Stimulated activated effector memory CD8-positive, alpha-beta T cell treated with anti-CD3 and anti-CD28 coated beads, Interleukin-12 subunit alpha, Interleukin-12 subunit beta, amount 100 ng/mL, for 72 hours (primary cell): ENCODE measurements around the gene ARPC4.
A peak's percentile ranks its signal among the peaks of the same experiment; 100 is the strongest.
"Not testable (repeated sequence)": the region's sequence is repeated elsewhere in the genome, so short reads cannot be mapped to it uniquely, and the experiment has no call there.

Source experiments
- ATAC-seq: fragments of 150-1000 bp; cut with Tn5 transposase; 2 replicates; pipeline ENCODE4 v1.10.0; 2021
- DNase-seq, 2 donors: peaks; one replicate each; pipeline ENCODE4 v3.0.0; 2021 to 2022; ENCODE audit warnings: low spot score in 2 of 2
- H3K27ac Mint-ChIP-seq: one replicate; pipeline ENCODE4 v1.8.0; 2022; ENCODE audit warnings: mild to moderate bottlenecking, mixed read lengths
- H3K36me3 Mint-ChIP-seq: one replicate; pipeline ENCODE4 v1.8.0; 2022; ENCODE audit warnings: mild to moderate bottlenecking, mixed read lengths
- H3K4me1 Mint-ChIP-seq: one replicate; pipeline ENCODE4 v1.8.0; 2022; ENCODE audit warnings: mixed read lengths
- H3K4me3 Mint-ChIP-seq: one replicate; pipeline ENCODE4 v1.8.0; 2022; ENCODE audit warnings: mild to moderate bottlenecking, mixed read lengths
- H3K9me3 Mint-ChIP-seq: one replicate; pipeline ENCODE4 v1.8.0; 2022; ENCODE audit warnings: mixed read lengths

Gene ARPC4

DNA sequence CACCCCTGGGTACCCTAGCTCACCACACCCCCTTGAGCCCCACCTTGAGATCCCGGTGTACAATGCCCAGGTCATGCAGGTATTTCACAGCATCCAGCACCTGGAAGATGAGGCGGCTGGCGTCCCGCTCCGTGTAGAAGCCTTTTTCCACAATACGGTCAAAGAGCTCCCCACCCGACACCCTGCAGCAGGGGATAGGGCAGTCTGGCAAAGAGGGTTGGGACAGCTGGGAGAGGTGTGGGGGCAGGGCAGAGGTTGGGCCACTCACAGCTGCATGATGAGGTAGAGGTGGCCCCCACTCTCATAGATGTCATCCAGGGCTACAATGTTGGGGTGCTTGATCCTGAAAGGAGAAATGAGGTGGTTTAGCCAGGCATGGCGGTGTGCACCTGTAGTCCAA is 30.0 kb upstream of the ARPC4 start:
- no peaks in the 10 kb centered on the region for H3K9me3 Mint-ChIP-seq
- DNase-seq = no peak
- peaks cover 98% of the 10 kb centered on the region for H3K36me3 Mint-ChIP-seq
- peak; percentile 26 for ATAC-seq
- no peak overlapping the region for H3K4me3 Mint-ChIP-seq
- no peak overlapping the region for H3K27ac Mint-ChIP-seq
- peaks cover 39% of the 10 kb centered on the region for H3K4me1 Mint-ChIP-seq

DNA sequence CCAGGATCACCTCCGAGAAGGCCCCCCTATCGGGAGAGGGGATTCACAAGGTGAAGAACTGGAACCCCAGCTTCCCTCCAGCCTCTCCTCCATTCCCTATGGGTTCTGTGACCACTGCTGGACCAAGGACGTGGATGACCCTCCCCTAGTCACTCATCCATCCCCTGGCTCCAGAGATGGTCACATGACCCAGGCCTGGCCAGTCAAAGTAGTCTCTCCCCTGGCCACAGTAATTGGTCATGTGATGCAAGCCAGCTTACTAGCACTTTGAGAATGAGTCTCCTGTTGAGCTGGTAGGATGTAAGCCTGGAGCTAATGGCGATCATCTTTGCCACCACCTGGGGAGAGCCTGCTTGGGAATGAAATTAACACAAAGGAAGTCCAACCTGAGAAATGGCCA is 27.0 kb upstream of the ARPC4 start:
- Mint-ChIP-seq H3K36me3 (peaks cover 84% of the 10 kb centered on the region), H3K4me3 (no peak overlapping the region), H3K4me1 (peaks cover 54% of the 10 kb centered on the region), H3K9me3 (no peaks in the 10 kb centered on the region), H3K27ac (peak overlapping the region; percentile 74)
- DNase-seq = no peak
- ATAC-seq = no peak

DNA sequence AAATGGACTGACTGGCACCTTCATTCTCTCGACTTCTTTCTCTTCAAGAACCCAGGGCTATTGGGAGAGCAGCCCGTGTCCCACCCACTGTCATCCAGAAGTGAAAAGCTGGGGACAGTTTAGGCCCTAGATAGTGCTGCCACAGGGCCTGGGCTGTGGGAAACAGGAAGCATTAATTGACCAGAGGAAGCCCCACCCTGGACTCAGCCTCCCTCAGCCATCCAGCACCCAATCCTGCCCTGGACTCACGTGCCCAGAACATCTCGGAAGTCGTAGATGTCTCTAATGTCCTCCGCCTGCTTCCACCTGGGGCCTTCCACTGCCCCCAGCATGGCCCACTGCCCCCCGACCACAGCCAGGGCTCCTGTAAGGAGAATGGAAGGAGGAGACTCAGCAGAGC is 25.5 kb upstream of the ARPC4 start:
- H3K9me3 Mint-ChIP-seq = no peaks in the 10 kb centered on the region
- DNase-seq (no peak), ATAC-seq (no peak)
- peaks cover 70% of the 10 kb centered on the region for H3K36me3 Mint-ChIP-seq
- peak overlapping the region; percentile 90 for H3K27ac Mint-ChIP-seq
- H3K4me3 Mint-ChIP-seq = peak overlapping the region; percentile 80
- peaks cover 58% of the 10 kb centered on the region for H3K4me1 Mint-ChIP-seq

DNA sequence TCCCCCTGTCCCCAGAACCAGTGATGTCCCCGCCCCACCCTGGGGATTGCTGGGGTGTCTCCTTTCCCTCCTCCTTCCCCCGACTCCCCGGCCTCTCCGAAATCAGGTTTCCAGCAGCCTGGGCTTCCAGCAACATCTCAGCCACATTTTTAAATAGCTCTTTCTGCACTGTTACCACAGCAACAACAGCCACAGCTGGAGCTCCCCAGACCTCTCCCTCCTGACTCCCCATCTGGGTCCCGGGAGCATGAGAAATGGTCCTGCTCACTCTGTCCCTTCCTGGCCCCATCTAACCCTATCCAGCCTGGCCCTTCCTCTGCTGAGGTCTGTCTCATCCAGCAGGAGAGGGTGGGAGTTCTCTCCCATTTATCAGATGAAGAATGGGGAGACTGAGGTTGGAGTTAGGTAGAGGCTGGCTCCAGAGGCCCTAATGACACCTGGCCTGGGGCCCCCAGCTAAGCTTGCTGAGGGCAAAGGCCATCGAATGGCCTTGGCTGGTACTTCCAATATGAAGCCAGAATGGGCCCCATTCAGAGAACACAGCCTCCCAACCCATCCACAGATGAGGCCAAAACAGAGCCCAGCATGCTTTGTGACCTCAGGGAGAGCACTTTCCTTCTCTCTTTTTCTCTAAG is 24.6 kb upstream of the ARPC4 start:
- H3K4me3 Mint-ChIP-seq = peak overlapping the region; percentile 80
- peaks cover 62% of the 10 kb centered on the region for H3K36me3 Mint-ChIP-seq
- DNase-seq (no peak), ATAC-seq (no peak)
- H3K4me1 Mint-ChIP-seq = peaks cover 58% of the 10 kb centered on the region
- no peaks in the 10 kb centered on the region for H3K9me3 Mint-ChIP-seq
- peak overlapping the region; percentile 90 for H3K27ac Mint-ChIP-seq

DNA sequence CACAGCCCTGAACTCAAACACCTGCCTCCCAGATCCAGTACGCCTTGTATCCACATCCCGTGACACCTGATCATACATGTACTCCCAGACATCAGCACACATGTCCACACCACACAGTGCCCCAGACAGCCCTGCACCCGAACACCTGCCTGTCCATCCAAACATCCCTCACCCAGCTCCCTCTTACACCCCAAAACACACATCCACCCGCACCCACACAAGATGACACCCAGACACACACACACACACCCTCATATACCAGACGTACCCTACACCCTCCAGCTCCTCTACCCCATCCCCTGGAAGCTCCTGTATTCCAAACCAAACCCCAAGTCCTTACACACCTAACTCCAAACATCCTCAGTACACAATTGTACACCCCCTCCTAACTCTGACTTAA is 23.9 kb upstream of the ARPC4 start:
- ATAC-seq (peak; percentile 3), DNase-seq (no peak)
- Mint-ChIP-seq H3K4me3 (peak overlapping the region; percentile 80), H3K27ac (peak overlapping the region; percentile 90), H3K9me3 (no peaks in the 10 kb centered on the region), H3K4me1 (peaks cover 58% of the 10 kb centered on the region), H3K36me3 (peaks cover 54% of the 10 kb centered on the region)

DNA sequence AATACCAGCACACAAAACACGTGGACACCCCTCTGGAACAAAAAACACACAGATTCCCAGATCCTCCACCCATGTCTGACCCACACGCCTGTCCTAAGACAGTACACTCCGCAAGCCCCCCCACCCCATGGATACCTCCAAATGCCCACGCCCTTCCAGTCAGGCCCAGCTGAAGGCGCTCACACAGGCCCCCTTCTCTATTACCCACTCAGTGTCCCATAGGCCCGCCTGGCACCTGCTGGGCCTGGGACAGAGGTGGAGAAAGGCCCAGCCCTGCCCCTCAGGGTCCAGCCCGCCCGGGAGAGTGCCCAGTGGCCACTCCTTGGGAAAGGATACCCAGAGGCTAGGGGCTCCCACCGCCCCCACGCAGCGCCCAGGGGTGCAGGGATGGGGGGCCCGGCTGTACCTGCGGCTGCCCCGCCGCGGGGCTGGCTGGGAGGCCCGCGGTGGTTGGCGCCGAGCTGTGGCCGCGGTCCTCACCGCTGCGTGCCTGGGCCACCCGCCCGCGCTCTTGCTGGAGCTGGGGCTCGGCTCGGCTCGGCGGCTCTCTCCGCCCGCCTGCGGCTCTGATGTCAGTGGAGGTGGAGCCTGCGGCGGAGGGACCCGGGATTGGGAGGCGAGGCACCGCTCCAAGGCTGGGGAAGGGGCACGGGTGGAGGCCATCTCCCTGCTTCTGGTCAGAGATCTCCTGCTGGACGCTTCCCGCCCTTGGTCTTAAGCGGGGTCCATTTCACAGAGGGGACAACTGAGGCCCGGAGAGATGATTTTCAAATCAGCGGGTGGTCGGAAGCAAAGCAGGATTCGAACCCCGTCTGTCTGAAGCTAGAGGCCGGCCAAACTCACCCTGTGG is 23.2 kb upstream of the ARPC4 start, which contains the start of gene CAMK1:
Gene CAMK1 (minus strand): TSS at position 522 of the 850 bp plus-strand sequence. CDS start 2,198 bp downstream, outside the sequence.
- peaks cover 48% of the 10 kb centered on the region for H3K36me3 Mint-ChIP-seq
- H3K4me3 Mint-ChIP-seq = peak within 1 kb of the TSS; percentile 80
- peak; percentile 96 for ATAC-seq
- H3K27ac Mint-ChIP-seq = peak within 1 kb of the TSS; percentile 90
- DNase-seq = peak; percentile 59 to 81
- no peaks in the 10 kb centered on the region for H3K9me3 Mint-ChIP-seq
- peaks cover 58% of the 10 kb centered on the region for H3K4me1 Mint-ChIP-seq

DNA sequence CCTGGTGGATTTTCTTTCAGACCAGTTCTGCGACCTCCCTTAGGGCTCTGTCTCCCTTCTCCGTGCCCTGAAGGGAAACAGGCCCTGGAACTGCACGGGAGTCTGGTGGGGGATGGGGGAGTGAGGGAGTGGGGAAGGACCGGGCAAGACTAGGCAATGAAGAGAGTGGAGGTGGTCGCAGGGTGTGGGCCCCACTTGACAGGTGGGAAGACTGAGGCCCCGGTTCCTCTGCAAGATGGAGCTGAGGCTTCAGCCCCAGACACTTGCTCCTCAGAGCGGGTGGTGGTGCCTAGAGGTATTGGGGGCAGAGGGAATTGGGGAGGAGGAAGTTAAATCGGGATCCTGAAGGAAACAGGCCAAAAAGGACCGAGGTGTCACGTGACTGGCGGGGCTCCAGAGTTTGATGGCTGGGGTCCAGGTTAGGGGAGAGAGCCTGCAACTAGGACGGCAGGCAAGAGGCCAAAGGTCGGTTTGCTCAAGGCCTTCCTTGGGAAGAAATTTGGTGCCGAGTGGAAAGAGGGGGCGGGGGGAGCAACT is 22.5 kb upstream of the ARPC4 start:
- H3K27ac Mint-ChIP-seq = peak overlapping the region; percentile 90
- peaks cover 53% of the 10 kb centered on the region for H3K4me1 Mint-ChIP-seq
- no peaks in the 10 kb centered on the region for H3K9me3 Mint-ChIP-seq
- peak overlapping the region; percentile 80 for H3K4me3 Mint-ChIP-seq
- no peak for DNase-seq
- H3K36me3 Mint-ChIP-seq = peaks cover 41% of the 10 kb centered on the region
- ATAC-seq = no peak

DNA sequence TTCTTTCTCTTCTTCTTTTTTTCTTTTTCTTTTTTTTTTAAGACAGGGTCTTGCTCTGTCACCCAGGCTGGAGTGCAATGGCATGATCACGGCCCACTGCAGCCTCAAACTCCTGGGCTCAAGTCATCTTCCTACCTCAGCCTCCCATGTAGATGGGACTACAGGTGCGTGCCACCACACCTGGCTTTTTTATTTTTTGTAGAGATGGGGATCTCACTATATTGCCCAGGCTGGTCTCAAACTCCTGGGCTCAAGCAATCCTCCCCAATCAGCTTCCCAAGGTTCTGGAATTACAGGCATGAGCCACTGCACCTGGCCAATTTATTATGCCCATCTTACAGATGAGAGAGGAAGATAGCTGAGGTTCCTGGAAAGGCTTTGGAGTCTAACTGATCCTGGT is 21.9 kb upstream of the ARPC4 start:
- peaks cover 34% of the 10 kb centered on the region for H3K36me3 Mint-ChIP-seq
- DNase-seq, H3K9me3 Mint-ChIP-seq, ATAC-seq: not testable (repeated sequence)
- H3K27ac Mint-ChIP-seq = peak overlapping the region; percentile 90
- peaks cover 49% of the 10 kb centered on the region for H3K4me1 Mint-ChIP-seq
- peak overlapping the region; percentile 80 for H3K4me3 Mint-ChIP-seq

DNA sequence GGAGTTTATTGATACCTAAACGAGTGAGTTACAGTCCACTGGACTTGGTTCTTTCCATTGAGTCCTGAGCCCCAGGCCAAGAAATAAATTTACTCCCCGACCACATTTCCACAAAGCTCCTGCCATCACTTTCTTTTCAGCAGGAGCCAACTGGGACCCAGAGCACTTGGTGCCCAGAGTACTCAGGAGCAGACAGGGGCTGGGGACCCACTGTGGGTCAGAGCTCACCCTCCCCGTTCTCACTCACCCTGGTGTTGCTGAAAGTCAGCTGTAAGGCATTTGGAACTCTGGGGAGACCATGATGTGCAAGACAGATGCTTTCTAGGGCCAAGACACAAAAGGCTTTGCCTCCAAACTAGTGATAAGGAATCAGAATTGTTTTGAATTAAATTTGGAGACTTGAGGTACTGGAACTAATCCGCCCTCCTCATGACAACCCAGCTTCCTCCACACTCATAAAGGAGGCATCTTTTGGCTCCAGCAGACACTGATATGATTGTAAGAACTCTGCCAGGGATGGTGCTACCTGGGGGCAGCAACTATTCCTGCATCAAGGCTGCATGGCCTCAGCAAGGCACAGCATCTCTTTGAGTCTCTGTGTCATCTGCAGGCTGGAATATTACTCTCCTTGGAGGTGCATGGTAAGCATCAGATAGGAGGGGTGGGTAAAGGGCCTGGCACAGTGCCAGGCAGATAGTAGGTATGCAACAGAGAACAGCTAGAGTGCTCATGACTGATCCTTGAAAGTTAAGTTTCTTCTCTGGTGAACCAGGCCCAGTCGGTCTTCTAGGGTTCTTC is 15.8 kb upstream of the ARPC4 start:
- H3K9me3 Mint-ChIP-seq = no peaks in the 10 kb centered on the region
- H3K4me3 Mint-ChIP-seq = peak overlapping the region; percentile 71
- H3K36me3 Mint-ChIP-seq = peaks cover 47% of the 10 kb centered on the region
- ATAC-seq = no peak
- H3K4me1 Mint-ChIP-seq = peaks cover 62% of the 10 kb centered on the region
- H3K27ac Mint-ChIP-seq = peak overlapping the region; percentile 99
- no peak for DNase-seq

DNA sequence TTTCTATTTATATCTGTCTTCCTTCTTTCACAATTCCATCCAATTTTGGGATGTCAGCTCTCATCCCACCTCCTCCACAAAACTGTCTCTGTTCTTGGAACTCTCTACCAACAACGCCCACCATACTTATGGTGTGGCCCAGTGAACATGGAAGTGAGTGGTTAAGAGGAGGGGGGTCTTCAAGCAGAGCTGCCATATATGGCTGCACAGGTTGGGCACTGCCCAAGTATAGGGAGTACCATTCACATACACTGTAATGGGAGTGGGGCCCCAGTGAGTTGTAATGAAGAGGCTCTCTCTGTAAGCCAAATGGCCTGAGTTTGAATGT is 15.2 kb upstream of the ARPC4 start:
- ATAC-seq = peak; percentile 42
- peaks cover 53% of the 10 kb centered on the region for H3K36me3 Mint-ChIP-seq

DNA sequence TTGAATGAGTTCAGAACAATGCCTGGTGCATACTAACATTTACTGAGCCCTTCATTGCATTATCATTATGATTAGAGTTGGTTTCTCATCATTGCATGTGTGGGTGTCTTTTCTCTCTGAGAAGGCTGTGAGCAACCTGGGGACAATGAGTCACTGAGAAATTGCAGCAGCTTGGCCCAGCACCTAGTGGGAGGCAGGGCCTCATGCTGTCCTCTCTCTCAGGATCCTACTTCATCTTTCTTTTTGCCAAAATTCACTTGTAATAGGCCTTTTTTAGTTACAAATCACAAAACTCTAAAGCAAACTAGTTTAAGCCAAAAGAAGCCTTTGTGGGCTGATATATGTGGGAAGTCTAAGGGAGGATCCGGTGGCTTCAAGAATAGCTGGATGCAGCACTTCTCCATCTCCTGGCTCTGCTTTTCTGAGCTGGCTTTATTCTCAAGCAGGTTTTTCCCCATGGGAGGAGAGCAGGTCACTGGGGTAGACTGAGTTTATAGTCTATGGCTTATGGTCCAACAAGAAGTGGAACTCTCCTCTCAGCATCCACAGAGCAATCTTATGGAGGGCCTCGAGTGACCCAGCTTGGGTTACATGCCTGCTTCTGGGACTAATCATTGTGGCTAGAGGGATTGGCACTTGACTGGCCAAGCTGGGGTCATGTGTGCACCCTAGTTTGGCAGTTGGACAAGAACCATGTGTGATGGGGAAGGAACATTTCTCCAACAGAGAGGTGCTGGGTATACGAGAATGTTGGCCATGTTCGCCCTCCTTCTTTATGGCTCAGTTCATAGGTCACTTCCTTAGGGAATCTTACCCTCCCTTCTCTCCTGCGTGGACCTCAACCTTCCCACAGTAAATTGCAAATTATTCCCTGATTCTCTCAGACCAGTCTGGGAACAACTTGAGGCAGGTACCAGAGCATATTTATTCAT is 14.5 kb upstream of the ARPC4 start:
- Mint-ChIP-seq H3K9me3 (no peaks in the 10 kb centered on the region), H3K4me1 (peaks cover 71% of the 10 kb centered on the region), H3K36me3 (peaks cover 60% of the 10 kb centered on the region), H3K27ac (peak overlapping the region; percentile 99), H3K4me3 (peak overlapping the region; percentile 71)
- ATAC-seq (peak; percentile 92), DNase-seq (peak; percentile 23 to 70)

More for the DNA sequence above, 15.2 kb upstream of the ARPC4 start:
- Mint-ChIP-seq H3K27ac (peak overlapping the region; percentile 99), H3K9me3 (no peaks in the 10 kb centered on the region), H3K4me3 (peak overlapping the region; percentile 71), H3K4me1 (peaks cover 68% of the 10 kb centered on the region)
- no peak for DNase-seq

DNA sequence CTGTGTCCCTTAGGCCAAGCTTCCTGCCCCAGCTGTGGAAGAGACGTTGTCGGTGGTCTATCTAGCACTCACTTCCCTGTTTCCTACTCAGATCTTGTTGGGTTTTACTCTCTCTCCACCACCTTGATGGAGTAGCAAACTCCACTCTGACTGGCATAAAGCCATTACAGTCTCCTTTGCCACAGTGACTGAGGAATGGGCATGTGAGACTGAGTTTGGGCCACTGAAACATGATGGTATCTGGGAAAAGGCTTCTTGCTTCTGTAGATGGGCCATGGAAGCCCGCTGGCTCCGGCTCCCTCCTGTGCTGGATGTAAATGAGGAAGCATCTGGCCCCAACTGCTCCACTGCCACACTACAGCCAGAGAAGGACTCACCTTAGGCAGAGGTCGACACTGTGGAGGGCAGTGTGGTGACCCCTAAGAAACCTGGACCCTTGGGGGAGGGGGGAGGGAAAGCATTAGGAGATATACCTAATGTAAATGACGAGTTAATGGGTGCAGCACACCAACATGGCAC is 13.7 kb upstream of the ARPC4 start:
- no peak for ATAC-seq
- Mint-ChIP-seq H3K4me3 (peak overlapping the region; percentile 71), H3K36me3 (peaks cover 67% of the 10 kb centered on the region), H3K27ac (peak overlapping the region; percentile 99), H3K4me1 (peaks cover 71% of the 10 kb centered on the region), H3K9me3 (no peaks in the 10 kb centered on the region)
- DNase-seq = no peak

DNA sequence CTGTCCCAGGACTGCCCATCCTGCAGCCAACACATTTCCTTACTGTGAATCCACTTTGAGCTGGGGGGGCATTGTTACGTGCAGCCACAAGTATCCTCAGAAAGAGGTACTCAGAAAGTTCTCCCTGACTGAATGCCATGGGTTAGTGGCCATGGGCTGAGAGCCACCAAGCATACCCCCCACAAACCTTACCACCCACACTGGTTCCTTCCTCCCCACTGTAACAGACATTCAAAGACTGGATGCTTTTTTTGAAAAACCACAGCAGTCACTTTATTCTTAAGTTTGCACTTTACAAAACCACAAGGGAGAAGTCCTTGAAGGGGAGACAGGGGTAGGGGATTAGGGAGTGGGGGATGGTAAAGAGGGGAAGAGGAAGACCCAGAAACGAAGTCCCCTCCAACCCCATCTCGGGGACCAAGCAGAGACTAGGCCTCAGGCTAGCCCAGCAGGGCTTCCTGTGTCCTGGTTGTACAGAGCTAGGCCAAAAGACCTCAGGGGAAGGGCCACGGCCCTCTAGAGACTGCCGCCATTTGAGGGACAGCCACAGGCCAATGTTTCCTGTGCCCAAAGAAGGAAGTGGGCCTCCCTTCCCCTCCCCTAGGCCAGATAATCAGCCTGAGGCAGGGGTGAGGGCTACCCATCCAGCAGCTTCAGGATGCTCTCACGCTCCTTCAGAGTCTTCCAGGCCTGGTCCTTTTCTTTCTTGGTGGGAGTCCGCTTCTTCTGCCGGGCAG is 13.0 kb upstream of the ARPC4 start:
- peak; percentile 76 for ATAC-seq
- peaks cover 75% of the 10 kb centered on the region for H3K36me3 Mint-ChIP-seq
- peaks cover 71% of the 10 kb centered on the region for H3K4me1 Mint-ChIP-seq

More for the DNA sequence above, 13.0 kb upstream of the ARPC4 start:
- Mint-ChIP-seq H3K9me3 (no peaks in the 10 kb centered on the region), H3K4me3 (peak overlapping the region; percentile 71), H3K27ac (peak overlapping the region; percentile 99)
- DNase-seq = peak; percentile 43 to 84
